VCaP (cell line): ENCODE measurements around the gene OSBPL2.

Experiments used
- H3K27ac ChIP-seq: fragments of 450-650 bp; 2 replicates; pipeline ENCODE4 v1.5.1; 2017
- TF ChIP-seq, protein P1 (sequence below): fragments of 450-650 bp; conservative IDR thresholded peaks from 2 replicates; pipeline ENCODE4 v1.5.1; 2017; ENCODE audit warnings: mild to moderate bottlenecking, moderate library complexity

OSBPL2 gene

DNA sequence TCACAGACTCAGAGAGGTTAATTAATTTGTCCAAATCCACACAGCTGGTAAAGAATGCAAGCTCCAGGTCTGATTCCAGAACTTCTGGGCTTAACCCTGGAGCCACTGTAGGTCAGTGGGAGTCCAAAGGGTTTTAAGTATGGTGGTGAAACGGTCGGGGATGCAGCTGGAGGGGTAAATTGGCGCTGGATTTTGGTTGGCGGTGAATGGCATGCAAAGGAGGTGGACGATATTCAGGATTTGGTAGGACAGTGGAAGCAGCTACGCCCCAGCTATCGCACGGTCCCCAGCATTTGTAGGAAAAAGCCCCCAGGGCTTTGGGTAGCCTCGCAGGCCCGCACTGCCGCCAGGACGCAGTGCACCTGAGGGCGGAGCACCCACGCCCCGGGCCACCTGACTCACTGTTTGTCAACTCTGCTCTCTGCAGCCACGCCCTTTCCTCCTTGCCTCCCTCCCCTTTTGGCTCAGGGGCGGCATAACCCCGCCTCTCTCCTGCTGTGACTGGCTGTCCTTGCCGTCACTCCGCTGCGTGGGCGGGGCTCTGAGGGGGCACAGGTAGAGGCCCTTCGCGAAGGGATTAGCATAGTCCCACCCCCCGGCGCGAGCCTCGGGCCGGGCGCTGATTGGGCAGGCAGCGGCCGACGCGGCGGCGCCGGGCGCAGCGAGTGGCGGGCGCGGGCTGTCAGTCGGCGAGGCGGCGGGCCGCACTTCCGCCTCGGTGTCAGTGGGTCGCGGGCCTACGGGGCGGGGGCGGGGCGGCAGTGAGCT is at the start of gene OSBPL2:
TSS of gene OSBPL2 (plus strand) at position 721 of the 768 bp plus-strand sequence. CDS start 17,664 bp downstream, outside the sequence.
- TF ChIP-seq, protein P1, sequence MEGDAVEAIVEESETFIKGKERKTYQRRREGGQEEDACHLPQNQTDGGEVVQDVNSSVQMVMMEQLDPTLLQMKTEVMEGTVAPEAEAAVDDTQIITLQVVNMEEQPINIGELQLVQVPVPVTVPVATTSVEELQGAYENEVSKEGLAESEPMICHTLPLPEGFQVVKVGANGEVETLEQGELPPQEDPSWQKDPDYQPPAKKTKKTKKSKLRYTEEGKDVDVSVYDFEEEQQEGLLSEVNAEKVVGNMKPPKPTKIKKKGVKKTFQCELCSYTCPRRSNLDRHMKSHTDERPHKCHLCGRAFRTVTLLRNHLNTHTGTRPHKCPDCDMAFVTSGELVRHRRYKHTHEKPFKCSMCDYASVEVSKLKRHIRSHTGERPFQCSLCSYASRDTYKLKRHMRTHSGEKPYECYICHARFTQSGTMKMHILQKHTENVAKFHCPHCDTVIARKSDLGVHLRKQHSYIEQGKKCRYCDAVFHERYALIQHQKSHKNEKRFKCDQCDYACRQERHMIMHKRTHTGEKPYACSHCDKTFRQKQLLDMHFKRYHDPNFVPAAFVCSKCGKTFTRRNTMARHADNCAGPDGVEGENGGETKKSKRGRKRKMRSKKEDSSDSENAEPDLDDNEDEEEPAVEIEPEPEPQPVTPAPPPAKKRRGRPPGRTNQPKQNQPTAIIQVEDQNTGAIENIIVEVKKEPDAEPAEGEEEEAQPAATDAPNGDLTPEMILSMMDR = no peak
- peak within 1 kb of the TSS; percentile 91 for H3K27ac ChIP-seq

DNA sequence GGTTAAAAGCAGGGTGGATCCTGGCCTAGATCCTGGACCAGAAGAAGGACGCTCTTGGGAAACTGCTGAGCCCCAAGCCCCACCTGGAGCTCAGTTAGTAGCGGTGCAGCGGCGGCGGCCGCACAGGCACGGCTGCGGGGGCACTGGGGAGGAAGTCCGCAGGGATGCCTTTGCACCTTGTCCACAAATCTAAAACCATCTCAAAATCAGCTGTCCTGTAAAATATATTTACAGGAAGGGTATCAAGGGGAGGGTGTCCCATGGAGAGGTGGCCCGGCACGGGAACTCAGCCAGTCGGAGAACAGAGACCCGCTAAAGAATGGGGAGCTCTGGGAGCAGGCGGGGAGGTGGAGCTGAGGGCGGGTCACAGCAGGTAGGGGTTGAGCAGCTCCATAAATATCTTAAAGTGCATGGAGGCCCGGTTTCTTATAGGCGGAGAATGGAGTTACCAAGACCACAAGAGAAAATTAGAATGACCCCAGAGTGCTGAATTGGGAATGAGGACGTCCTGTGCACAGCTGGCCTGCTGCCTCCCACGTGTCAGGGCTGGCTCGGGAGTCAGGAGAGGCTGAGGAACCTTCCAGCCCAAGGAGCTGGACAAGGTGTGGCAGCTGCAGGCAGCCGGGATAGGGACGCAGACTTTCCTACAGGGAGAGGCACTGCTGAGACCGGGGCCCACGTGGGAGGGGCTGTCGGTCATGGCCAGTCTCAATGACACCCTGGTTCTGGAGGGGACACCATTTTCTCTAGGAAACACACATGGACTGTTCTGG is 47.5 kb upstream of the OSBPL2 start:
- no peak overlapping the region for H3K27ac ChIP-seq
- TF ChIP-seq, protein P1 = no peak

DNA sequence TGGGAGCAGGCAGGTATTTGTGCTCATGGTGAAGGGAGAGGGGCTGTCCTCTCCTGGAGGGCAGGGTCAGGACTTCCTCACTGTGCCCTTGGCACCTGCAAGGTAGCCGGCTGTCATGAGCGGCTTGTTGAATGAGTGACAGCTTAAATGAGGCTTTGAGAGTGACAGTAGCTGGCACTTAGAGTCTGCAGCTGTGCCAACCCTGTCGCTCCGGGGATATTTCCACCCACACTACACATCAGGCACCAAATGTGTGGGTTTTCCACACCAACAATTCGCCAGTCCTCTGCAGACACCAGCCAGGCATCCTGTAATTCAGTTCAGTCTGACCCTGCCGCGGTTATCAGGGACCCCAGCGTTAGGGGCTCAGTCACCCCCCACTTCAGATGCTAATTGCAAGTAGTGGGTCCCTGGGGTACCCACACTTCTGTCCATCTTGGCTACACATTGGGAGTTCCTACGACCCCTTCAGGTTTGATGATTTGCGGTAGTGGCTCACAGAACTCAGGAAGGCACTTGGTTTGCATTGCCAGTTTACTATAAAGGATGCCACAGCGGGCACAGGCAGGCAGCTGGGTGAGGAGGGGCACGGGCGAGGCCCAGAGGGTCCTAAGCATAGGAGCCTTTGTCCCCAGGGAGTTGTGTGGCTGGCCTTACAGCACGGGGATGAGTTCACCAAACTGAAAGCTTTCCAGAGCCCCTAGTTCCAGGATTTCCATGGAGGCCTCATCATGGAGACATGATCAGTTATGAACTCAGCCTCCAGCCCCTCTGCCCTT is 46.4 kb upstream of the OSBPL2 start:
- no peak overlapping the region for H3K27ac ChIP-seq
- TF ChIP-seq, protein P1 = no peak

DNA sequence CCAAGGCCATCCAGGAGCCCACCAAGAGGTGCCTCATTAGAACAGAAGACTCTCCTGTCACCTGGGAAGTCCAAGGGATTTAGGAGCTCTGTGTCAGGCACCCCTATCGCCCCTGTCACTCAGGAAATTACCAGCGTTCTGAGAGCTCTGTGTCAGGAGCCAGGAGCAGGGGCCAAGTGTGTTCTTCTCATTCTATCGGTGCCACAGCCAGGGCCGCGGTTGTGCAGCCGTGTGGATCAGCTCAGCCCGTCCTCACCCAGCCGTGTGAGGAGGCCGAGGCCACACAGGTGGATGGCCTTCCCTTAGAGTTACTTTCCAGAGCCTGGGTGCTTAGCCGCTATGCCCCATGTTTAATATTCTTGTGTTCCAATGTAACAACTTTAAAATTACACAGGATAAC is 45.7 kb upstream of the OSBPL2 start:
- TF ChIP-seq, protein P1 = no peak
- H3K27ac ChIP-seq = no peak overlapping the region

DNA sequence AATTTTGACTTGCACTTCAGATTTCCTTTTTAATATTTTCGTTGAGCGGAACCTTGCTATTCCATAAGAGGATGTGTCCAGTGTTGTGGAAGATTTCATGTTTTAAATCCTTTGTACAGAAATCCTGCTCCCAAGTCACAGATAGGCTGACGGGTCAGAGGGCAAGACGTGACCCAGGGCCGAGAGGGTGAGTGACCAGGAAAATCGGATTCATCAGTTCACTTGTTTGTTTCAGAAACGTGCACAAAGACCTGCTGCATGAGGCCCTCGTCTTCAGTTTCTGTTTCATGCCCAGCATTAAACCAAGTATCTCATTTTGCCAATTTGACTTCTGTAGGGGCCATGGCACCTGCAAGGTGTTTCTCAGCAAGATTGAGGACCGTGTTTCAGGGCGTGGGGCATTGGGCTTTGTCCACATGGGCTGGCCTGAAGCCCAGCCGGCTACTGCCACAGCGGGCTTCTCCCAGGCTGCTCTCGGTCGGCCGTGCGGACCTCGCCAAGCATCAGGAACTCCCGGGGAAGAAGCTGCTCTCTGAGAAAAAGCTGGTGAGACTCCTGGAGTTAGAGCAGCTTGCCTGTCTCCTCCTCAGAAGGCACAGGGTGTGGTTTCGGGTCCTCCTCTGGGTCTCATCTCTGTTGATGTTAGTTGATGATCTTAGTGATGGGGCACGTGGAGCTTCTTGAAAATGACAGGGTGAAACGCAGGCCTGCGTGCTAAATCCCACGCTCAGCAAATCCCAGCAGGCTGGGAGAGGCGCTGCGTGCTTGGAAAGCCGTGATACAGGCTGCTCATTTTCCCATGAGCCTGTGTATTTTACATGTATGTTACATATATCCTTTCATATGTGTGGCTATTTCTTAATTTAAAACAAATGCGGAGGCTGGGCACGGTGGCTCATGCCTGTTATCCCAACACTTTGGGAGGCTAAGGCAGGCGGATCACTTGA is 45.0 kb upstream of the OSBPL2 start:
- H3K27ac ChIP-seq = no peak overlapping the region
- TF ChIP-seq, protein P1 = no peak

DNA sequence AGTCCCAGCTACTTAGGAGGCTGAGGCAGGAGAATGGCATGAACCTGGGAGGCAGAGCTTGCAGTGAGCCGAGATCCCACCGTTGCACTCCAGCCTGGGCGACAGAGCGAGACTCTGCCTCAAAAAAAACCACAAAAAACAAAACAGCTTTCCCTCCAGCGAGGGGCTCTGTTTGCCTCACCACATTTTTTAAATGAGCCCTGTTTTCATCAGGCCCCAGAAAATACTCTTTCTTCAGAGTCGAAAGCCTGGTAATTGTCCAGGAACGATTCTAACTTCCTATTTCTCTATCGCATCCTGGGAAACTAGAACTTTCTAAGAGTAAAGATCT is 43.3 kb upstream of the OSBPL2 start:
- no peak overlapping the region for H3K27ac ChIP-seq
- TF ChIP-seq, protein P1 = no peak
